Stomach (tissue), 4 donors: ENCODE data around the gene FCHSD2.

Experiments used
- CTCF ChIP-seq, 7 experiments: fragments of 450-650 bp in 4 of 7; fragments of 200-600 bp in 3 of 7; sonication (generic) in 3 of 7; IDR thresholded peaks; one replicate each; pipeline ENCODE4 v1.5.1; 2016 to 2019; ENCODE audit warnings: antibody characterized with exemption in 7 of 7, control low read depth in 2 of 7, mild to moderate bottlenecking in 1 of 7
- EP300 ChIP-seq: sonication (generic); formaldehyde crosslinking; IDR thresholded peaks from one replicate; pipeline ENCODE4 v1.6.1; 2017; ENCODE audit warnings: antibody characterized with exemption
- POLR2A ChIP-seq, 4 donors: fragments of 450-650 bp; IDR thresholded peaks; one replicate each; pipeline ENCODE4 v1.6.1; 2016; ENCODE audit warnings: antibody characterized with exemption in 4 of 4, control low read depth in 2 of 4, mild to moderate bottlenecking in 1 of 4, moderate library complexity in 1 of 4

- TF ChIP-seq POLR2A (IDR thresholded peaks at IDR 0.05) (no peak), CTCF (IDR thresholded peaks at IDR 0.05) (no peak), EP300 (no peak)
Measured at GRCh38 chr11:73070653-73071052, 71.5 kb downstream of the FCHSD2 start.
